Left ventricle myocardium inferior (tissue), 1 donor: Measurements from ENCODE around the gene TBC1D22A. TPM values are rescaled to one million over a fixed set of nuclear protein-coding genes. Genes with fewer than 3 reads are reported as not detected.

Experiments used
- DNase-seq: peaks from one replicate; pipeline ENCODE4 v3.0.0-alpha.2; 2020
- H3K27ac ChIP-seq: fragments of 200-600 bp; replicated peaks from 2 replicates; pipeline ENCODE4 v1.8.0; 2021
- H3K27me3 ChIP-seq: fragments of 200-600 bp; 2 replicates; pipeline ENCODE4 v1.8.0; 2021; ENCODE audit warnings: low read depth
- H3K36me3 ChIP-seq: fragments of 200-600 bp; 2 replicates; pipeline ENCODE4 v1.8.0; 2021
- H3K4me1 ChIP-seq: fragments of 200-600 bp; 2 replicates; pipeline ENCODE4 v1.8.0; 2021
- H3K4me3 ChIP-seq: fragments of 200-600 bp; 2 replicates; pipeline ENCODE4 v1.8.0; 2021; ENCODE audit warnings: mild to moderate bottlenecking, moderate library complexity
- H3K9me3 ChIP-seq: fragments of 200-600 bp; replicated peaks from 2 replicates; pipeline ENCODE4 v1.8.0; 2021
- intact Hi-C: fragments of 100-400 bp; cut with micrococcal nuclease; formaldehyde crosslinking; loops from one replicate; pipeline ENCODE4 v1.11.0; 2022
- total RNA-seq: library from RNA; stranded (reverse); fragmentation: NEBNext Ultra II Directional; extraction: Animal tissue kit (Norgen Biotek cat#: 25700); gene quantifications from one replicate; pipeline ENCODE4 v1.2.1, GENCODE V29; 2021
- TF ChIP-seq, protein P1 (sequence below): fragments of 200-600 bp; IDR thresholded peaks from 2 replicates; pipeline ENCODE4 v1.8.0; 2021; ENCODE audit warnings: antibody characterized with exemption, mild to moderate bottlenecking, borderline replicate concordance
- donor health status: DM: no; HTN: yes; CAD: no; lungs with severe emphysema.

TBC1D22A gene
- total RNA-seq, 1 donor from 2014 or later, result 16.2 TPM

DNA sequence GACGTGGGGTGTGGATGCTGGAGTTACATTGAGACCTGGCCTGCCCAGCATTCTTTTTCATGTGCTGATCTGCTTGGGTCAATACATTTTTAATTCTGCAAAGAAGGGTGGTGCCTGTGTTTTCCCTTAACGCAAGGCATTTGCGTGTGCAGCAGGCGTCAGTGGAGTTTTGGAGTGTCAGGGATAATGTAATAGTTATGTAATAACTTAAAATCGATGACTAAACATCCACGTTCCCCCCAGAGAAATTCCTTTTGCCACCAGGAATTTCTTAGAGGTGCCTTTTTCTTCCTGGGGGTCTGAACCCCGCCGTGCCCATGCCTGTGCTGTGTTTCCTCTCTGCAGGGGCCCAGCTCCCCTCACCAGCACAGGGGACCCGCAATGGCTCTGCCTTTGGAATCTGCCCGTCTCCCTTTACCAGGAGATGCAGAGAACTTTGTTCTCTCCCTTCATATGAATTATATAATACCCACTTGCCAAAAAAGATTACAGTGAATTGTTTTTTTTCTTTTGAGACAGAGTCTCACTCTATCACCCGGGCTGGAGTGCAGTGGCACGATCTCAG is 62.6 kb downstream of the TBC1D22A start:
- H3K27ac ChIP-seq, result no peak overlapping the region
- no peak overlapping the region for H3K4me3 ChIP-seq
- H3K27me3 ChIP-seq, result no peaks in the 10 kb centered on the region
- TF ChIP-seq, protein P1, sequence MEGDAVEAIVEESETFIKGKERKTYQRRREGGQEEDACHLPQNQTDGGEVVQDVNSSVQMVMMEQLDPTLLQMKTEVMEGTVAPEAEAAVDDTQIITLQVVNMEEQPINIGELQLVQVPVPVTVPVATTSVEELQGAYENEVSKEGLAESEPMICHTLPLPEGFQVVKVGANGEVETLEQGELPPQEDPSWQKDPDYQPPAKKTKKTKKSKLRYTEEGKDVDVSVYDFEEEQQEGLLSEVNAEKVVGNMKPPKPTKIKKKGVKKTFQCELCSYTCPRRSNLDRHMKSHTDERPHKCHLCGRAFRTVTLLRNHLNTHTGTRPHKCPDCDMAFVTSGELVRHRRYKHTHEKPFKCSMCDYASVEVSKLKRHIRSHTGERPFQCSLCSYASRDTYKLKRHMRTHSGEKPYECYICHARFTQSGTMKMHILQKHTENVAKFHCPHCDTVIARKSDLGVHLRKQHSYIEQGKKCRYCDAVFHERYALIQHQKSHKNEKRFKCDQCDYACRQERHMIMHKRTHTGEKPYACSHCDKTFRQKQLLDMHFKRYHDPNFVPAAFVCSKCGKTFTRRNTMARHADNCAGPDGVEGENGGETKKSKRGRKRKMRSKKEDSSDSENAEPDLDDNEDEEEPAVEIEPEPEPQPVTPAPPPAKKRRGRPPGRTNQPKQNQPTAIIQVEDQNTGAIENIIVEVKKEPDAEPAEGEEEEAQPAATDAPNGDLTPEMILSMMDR, result no peak
- intact Hi-C loops, result no loop called here
- peaks cover 12% of the 10 kb centered on the region for H3K9me3 ChIP-seq
- H3K4me1 ChIP-seq, result peaks cover 23% of the 10 kb centered on the region
- DNase-seq, result no peak
- no peaks in the 10 kb centered on the region for H3K36me3 ChIP-seq

DNA sequence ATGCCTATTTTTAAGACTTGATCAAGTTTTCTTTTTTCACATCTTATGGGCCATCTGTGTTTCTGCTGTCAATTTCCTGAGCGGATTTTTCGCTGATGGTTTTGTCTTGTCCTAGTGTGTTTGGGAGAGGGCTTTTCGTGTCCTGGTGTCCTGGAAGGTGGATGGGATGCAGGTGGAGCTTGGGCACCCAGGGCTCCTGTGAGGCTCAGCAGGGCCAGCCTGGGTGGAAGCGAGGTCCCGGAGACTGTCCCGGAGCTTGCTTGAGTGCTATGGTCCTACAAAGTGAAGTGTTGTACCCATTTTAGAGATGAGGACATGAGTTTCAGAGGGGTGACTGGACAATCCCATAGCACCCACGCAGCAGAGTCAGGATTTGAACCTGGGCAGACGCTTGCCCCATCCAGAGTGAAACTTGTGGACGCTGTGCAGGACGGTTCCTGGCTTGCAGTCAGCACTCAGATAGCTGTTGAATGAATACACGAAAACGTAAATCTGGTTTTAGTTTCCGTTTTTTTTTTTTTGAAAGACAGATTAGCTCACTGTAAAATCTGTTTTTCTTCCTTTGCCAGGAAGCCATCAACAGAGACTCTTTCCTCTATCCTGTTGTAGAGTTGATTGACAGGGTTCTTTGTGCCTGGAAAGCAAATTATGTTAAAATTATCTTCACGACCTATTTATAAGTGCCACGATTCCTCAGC is 64.1 kb downstream of the TBC1D22A start:
- H3K27me3 ChIP-seq, result no peaks in the 10 kb centered on the region
- peaks cover 33% of the 10 kb centered on the region for H3K4me1 ChIP-seq
- DNase-seq, result no peak
- H3K36me3 ChIP-seq, result no peaks in the 10 kb centered on the region
- H3K27ac ChIP-seq, result no peak overlapping the region
- intact Hi-C loops, result no loop called here
- no peaks in the 10 kb centered on the region for H3K9me3 ChIP-seq
- H3K4me3 ChIP-seq, result no peak overlapping the region
- TF ChIP-seq, protein P1, result no peak

DNA sequence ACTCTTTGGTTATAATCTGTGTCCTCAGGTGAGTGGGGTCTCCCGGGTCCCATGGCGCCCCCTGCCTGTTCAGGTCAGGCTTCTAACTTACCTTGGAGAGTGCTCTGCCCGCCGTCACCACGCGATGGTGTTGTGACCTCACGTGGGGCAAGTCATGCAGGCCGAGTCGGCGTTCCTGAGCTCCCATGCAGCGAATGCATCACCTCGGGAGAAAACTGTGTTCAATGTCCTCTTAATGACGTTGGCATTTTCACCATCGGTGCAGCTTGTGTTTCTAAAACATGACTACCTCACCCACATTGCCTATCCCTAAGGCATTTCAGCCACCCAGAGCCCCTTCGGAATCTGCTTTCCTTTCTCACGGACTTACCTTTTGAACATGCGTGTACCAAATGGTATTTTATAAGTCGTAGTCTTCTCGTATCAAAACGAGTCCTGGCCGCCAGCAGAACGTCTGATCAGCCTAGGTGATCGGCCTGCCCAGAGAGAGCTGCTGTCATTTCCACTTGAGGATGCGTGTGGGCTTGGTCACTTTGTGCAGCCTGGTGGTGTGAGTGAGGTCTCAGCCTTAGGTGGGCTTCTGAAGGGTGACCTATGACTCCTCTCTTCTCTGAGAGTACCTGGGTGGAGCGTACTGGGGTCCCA is 64.8 kb downstream of the TBC1D22A start:
- DNase-seq, result no peak
- Histone ChIP-seq H3K36me3 (no peaks in the 10 kb centered on the region), H3K27me3 (no peaks in the 10 kb centered on the region), H3K4me3 (no peak overlapping the region), H3K27ac (no peak overlapping the region), H3K4me1 (peaks cover 33% of the 10 kb centered on the region), H3K9me3 (no peaks in the 10 kb centered on the region)
- TF ChIP-seq, protein P1, result no peak
- intact Hi-C loops, result no loop called here

GRCh38 chr22:46827781-46828180 is 65.3 kb downstream of the TBC1D22A start:
- TF ChIP-seq, protein P1, result no peak
- no peaks in the 10 kb centered on the region for H3K36me3 ChIP-seq
- no peaks in the 10 kb centered on the region for H3K9me3 ChIP-seq
- peaks cover 33% of the 10 kb centered on the region for H3K4me1 ChIP-seq
- no peaks in the 10 kb centered on the region for H3K27me3 ChIP-seq
- no peak overlapping the region for H3K27ac ChIP-seq
- intact Hi-C loops, result no loop called here
- no peak for DNase-seq
- H3K4me3 ChIP-seq, result no peak overlapping the region

GRCh38 chr22:46828323-46828900 is 66.0 kb downstream of the TBC1D22A start:
- no peak for DNase-seq
- Histone ChIP-seq H3K4me3 (no peak overlapping the region), H3K27ac (no peak overlapping the region), H3K36me3 (no peaks in the 10 kb centered on the region), H3K9me3 (no peaks in the 10 kb centered on the region), H3K4me1 (peaks cover 33% of the 10 kb centered on the region), H3K27me3 (no peaks in the 10 kb centered on the region)
- TF ChIP-seq, protein P1, result no peak
- intact Hi-C loops, result no loop called here
